ENCODE measurements around the gene BLOC1S5.

Gene BLOC1S5, protein sequence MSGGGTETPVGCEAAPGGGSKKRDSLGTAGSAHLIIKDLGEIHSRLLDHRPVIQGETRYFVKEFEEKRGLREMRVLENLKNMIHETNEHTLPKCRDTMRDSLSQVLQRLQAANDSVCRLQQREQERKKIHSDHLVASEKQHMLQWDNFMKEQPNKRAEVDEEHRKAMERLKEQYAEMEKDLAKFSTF
- total RNA-seq: 14.3 reads per million, percentile 39 among the genes with 10 or more reads in this experiment

DNA sequence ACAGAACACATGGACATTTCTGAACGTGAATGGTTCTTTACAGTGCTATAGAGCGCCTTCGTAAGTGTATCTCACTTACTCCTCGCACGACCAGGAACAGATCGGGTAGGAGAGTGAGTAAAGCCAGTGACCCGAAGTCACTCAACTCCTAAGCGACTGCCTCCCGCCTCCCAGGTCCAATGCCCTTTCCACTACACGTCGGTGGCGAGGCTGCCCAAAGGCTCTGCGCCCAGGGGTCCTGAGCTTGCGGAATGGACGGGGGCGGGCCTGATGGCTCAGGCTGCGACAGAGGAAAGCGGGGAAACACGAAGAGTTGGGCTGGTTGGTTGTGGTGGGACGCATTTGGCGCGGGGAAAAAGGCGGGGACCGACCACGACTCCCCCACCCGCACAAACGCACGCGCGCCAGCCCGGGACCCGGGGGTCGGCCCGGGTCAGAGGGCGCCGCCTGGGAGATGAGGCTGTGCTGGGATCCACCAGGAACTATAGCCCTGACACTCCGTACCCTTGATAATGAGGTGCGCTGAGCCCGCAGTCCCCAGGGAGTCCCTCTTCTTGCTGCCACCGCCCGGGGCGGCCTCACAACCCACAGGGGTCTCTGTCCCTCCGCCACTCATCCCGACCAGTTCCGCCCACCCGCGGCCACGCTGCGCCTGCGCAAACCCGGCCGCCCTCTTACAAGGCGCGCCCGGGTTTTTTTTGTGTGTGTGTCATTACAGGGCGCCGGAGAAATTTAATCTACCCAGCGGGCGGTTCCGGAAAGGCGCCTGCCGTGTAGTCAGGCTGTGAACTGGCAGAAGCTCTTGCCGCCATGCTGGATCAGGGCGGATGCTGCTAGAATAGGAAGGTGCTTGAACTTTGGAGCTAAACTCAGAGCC is at the start of gene BLOC1S5:
TSS of gene BLOC1S5 (minus strand) at position 629 of the 877 bp plus-strand sequence. CDS start at position 616, 13 bp downstream.
- peak; percentile 97 for DNase-seq

DNA sequence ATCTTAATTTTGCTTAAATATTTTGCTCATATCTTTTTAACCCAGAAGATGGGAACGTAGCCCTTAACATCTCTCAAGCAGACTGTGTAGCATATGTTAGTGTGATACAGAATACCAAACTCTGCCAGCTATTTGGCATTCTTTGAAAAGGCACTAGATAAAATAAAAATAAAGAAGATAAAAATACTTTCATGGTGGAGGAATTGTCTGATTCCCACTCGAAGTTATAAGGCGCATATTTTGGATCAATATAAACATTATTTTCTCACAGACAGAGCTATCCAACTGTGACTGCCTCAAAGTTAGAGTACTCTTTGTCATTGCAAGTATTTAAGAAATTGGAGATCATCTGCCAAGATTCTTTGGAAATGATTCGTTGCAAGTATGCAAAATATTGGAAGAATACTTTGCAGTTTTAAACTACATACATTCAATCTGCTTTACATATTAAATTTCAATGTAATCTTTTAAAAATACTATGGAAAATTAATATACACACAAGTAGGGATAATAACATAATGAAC is 49.0 kb upstream of the BLOC1S5 start:
- DNase-seq: no peak

DNA sequence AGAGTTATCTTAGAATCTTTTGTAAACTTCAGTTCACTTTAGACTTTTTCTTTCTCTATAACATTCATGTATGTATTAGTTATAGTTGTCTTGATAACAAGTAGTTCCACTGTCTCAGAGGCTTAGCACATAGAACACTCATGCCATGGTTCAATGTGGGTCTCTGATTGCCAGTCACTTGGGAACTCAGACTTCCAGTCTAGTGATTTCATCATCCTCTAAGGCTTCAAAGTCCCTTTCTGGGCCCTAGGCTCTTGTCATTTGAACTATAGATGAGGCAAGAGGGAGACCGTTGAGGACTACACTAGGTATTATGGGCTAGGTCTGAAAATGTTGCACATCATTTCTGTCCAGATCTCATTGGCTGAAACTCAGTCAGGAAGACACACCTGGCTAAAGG is 46.5 kb upstream of the BLOC1S5 start:
- no peak for DNase-seq

DNA sequence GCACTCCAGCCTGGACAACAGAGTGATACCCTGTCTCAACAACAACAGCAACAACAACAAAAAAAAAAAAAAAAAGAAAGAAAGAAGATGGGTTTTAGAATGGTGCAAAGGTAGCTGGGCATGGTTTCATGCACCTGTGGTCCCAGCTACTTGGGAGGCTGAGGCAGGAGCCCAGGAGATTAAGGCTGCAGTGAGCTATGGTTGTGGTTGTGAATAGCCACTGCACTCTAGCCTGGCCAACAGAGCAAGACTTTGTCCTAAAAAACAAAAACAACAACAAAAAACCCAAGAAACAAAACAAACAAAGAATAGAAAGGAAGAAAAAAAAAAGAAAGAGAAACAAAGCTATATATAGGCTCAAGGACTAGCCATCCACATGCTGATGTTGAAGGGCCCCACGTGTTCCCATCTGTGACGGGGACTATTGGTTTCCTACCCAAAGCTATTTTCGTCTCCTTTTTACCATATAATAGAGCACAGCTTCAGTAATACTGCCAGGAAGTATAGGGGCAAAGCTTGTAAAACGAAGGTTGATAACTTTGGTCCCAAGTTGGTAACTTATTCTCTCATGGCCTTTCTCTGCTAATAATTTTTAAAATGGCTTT is 46.0 kb upstream of the BLOC1S5 start:
- DNase-seq: no peak

DNA sequence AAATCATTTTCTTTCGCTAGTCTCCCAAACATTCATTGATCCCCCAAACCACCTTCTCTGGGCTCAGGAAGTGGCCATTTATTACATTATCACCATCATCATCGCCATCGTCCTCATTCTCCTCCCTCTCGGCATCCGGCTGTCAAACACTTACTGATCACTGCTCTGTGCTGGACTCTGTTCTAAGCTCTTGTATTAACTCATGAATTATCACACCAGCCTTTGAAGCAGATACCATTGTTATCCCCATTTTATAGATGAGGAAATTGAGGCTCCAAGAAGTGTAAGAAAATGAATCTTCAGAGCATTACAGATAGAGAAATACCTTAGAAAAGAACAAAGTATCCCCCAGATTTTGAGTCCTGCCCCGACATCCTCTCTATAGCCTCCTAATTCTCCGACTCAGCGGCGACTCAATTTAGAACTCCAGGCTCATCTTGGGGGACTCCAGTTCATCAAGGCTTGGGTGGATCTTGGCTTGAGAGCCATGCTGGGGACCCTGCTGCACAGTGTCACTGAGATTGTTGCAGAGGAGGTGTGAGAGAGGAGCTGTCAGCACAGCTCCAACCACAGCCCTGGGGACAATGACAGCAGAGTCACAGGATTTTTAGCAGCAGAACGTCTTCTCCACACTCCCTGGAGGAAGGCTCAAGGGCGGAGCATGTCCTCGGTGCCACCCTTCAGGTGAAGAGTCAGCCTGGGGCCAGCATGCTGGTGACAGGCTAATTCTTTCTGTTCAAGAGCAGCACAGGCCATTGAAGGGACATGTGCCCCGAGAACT is 44.8 kb upstream of the BLOC1S5 start:
- no peak for DNase-seq

DNA sequence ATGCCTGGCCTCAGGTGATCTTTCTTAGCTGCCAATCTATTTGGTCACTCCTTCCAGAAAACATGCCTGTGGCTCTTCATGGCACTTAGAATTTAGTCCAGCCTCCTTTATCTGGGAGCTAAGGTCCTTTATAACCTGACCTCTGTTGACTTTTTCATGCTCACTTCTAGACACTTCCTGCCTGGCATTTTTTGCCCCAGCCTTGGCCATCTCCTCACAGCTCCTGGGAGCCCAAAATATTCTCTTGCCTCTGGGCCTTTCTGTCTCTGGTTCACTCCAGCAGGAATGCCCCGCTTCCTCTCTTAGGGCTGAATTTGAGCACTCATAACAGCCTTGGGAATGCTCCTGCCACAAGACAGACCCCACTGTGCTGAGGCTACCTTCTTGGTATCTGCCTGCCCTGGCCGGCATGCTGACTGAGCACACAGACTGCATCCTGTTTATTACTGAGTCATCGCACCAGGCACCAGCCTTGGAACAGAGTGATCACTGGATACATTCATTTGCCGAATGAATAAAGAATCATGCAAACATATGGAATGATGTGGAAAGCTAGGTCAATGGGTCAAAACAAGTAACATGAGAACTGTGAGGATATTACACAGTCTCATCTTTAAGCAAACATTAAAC is 44.0 kb upstream of the BLOC1S5 start:
- DNase-seq: no peak

DNA sequence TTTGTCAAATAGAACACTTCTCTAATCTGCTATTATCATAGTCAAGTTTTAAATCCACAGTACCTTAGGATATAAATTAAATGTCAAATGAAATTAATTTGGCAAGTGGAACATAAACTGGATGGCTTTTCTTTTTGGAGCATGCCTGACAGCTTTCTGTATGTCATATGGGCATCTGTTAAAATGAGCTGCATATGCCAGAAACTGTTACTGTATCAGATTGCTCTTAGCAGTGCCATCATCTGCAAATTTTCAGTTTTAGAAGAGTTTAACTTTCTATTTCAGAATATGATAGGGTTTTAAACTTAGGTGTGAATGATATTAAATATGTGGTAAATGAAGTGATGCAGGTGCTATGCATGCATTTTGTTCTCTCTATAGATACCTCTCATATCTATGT is 41.6 kb upstream of the BLOC1S5 start:
- no peak for DNase-seq

DNA sequence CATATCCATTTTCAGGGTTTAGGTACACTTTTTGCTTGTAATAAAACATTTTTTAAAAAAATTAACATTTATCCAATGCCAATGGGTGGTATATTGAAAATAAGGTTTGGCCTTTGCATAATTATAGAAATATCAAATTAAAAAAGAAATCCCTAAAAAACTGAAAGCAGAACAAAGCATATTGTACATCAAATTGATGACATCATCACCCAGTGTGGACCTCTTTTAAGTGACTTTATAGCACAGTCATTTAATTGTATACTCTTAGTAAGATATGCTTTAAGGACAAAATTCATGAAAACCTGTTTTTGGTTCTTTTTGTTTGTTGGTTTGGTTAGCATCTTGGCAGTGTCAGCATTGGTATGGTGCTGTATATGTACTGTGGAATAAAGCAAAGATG is 39.5 kb upstream of the BLOC1S5 start:
- no peak for DNase-seq

DNA sequence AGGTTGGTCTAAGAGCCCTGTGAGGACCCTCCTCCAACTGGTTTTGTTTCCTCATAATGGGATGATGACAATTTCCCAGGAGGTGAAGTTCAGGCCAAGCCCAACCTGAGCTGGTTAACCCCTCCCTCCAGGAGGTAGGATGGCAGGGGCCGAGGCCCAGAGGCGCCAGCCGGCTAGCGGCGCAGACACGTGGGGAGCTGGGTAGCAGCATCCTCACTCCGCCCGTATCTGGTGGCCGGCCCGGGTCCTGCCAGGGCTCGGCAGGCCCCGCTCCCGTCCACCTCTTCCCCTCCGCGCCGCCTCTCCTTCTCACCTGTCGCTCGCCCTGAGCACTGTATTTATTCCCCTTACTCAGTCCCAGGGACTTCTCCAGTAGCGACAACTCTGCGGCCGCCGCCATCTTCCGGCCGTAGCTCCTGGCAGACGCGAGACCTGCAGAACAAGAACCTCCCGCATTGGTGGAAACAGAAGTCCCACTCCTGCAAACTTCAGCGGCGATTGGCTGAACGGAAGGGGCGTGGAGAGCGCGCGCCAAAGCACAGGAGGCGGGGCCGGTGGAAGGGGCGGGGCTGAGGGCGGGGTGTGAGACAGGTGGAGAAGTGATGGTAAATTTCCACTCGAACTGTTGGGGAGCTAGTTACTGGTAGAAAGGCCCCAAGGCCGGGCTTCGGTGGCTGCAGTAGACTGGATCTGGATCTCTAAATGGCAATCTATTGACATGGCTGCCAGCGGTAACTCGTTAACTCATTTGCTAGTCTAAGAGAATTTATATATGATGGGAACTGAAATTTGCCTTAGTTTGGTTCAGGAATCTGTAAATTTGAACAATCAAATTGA is 38.2 kb upstream of the BLOC1S5 start, which contains the start of gene EEF1E1:
TSS of gene EEF1E1 (minus strand) at position 427 of the 837 bp plus-strand sequence. CDS start at position 400, 27 bp downstream.
- DNase-seq: peak; percentile 94

DNA sequence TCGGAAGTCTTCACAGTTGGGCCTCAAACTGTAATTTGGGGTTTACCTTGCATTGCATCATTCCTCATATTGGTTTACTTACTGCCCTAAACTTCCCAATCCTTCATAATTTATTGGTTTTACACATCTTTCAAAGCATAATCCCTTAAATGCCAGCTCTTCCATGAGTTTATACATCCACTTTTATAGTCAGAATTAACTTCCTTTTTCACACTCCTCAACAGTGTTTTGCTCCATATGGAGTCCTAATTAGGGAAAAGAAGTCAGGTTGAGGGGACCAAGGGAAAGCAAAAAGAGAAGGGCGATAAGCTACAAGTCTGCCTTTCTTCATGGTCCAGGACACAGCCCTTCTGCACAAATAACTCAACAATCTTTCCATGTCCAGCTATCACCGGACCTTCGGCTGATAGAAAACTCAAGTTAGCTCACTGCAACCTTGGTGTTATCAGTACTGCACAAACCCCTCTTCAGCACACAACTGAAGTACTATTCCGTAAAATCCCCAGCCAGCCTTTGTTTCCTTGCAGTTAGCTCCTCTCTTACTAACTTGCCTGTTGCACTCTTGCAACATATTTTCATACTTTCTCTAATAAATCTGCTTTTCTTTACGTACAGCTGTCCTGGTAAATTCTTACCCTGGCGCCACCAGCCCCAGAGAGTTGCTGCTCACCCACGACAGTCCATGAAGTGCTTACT is 36.1 kb upstream of the BLOC1S5 start:
- no peak for DNase-seq

DNA sequence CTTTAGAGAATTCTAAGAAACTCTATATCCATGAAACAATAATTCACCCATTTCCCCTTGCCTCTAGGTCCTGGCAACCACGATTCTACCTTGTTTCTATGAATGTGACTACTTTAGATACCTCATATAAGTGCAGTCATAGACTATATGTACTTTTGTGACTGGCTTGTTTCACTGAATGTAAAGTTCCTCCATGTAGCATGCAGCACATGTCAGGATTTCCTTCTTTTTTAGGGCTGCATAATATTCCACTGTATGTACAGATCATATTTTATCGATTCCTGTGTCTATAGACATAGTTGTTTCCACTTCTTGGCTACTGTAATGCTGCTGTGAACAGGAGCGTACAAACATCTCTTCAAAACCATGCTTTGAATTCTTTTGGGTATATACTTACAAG is 26.5 kb upstream of the BLOC1S5 start:
- DNase-seq: no peak

DNA sequence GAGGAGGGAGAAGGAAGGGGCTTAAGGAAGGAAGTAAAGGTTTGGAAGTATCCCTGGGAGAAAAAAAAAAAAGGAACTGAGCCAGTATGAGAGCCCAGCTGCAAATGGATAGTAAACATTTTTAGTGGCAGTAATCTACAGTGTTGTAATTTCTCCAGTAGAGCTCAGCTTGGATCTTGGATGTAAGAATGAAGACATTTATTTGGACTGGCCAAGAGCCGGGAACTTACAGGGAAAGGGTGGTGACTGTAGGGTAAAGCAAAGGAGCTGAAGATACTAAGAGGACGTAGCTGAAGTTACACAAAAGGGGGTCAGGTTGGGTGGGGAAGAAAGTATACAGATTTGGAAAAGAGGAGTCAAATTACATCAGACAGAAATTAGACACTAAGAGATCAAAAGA is 24.7 kb upstream of the BLOC1S5 start:
- DNase-seq: no peak

DNA sequence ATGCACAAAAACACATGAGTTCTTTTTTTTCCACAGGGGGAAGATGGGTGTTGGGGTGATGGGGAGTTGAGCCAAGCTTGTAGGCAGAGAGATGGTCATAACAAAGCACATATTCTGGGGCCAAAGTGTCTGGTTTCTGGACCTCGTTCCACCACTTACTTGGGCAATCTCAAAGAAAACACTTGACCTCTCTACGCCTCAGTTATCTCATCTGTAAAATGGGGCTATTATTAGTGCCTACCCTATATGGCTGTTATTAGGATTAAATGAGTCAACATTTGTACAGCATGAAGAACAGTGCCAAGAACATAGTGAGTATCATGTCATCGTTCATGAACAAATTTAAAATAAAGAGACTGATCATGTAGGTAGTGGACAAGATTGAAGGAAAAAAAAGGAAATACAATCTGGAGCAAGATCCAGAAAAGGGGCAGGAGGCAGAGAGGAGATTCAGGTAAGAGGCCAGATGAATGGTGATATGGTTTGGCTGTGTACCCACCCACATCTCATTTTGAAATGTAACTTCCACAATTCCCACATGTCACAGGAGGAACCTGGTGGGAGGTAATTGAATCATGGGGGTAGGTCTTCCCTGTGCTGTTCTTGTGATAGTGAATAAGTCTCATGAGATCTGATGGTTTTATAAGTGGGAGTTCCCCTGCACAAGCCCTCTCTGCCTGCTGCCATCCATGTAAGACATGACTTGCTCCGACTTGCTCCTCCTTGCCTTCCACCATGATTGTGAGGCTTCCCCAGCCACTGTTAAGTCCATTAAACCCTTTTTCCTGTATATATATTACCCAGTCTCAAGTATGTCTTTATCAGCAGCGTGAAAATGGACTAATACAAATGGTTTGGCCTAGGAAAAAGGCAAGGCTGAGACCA is 23.9 kb upstream of the BLOC1S5 start:
- DNase-seq: no peak

DNA sequence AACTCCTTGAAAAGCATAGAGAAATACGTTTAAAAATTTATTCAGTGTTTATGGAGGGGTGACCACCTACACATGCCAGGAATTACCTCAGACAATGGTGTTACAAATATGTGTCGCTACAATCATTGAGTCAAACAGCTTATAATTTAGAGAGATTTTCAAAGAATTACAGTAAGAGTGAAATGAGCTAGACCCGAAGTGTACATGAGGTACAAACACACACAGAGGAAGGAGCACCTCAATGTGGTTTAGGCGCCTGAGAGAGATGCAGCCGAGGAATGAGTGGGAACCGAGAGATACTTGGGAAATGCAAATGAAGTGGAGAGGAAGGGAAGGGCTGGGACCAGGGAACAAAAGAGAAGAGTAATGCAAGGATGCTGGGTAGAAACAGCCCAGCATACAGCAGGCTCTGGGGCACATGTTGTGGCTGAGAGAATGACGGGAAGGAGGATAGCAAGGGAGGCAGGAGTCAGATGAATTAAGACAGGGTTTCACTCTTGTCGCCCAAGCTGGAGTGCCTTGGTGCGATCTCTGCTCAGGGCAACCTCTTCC is 22.6 kb upstream of the BLOC1S5 start:
- DNase-seq: no peak

DNA sequence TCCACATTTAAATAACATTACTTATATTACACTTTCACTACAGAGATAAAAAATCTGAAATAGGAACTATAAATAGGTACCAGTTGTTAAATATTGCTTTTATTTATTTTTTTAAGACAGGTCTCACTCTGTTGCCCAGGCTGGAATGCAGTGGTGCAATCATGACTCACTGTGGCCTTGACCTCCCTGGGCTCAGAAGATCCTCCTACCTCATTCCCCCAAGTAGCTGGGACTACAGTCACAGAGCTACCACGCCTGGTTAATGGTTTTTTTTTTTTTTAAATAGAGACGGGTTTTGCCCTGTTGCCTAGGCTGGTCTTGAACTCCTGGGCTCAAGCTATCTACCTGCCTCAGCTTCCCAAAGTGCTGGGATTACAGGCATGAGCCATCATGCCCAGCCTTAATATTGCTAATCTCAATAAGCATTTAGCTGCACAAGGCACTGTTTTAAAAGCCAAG is 20.9 kb upstream of the BLOC1S5 start:
- no peak for DNase-seq

DNA sequence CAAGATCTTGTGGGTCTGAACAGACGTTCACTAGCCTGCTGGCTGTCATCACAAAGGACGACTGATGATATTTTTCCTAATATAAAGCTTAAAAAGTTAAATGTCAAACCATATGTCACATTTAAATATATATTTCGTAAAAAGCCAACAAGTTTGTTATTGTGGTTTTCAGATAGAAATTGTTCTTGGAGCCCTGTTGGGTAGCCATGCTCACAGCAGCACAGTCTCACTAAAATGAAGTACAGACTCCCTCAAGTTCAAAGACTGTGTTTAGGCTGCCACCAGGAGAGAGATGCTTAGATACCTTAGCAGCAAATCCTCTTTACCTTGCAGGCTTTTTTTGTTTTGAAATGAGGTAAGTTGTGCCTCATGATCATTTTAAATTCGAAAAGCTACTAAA is 20.4 kb upstream of the BLOC1S5 start:
- DNase-seq: no peak

DNA sequence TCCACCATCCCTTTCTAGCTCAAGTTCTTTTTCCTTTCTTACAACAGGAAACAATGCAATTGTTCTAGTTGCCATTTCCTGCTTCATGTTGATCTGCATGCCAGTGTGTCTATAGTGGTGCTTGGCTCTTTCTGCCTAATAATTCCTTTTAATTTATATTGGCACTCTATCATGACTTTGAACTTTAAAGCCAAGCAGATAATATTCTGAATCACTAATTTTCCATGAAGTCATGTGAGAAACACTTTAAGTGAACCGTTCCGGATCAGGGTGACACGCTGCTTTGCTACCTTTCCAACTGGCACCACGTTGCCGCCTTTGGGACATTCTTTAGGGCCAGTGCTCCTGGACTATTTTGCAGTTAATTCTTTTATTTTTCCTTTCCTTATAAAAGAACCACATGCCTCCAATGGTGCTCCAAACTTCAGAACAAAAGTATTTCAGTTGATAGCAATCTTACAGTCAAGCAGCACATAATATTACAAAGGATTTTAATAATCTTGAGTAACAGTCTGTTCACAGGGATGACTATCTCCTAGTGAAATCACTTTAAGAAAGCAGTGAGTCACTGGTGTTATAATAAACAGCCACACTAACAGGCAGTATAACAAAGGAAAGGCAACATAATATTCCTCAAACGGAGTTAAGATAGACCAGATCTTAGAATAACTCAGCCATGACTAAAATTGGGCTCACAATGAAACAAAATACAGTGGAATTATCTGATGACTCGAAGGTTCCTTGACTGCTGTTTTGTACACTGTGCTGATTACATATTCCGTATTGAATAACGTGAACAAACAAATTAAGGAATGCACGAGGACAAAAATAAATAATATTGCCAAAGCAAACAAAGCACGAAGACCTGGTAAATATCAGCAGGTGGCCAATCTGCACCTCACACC is 19.0 kb upstream of the BLOC1S5 start:
- no peak for DNase-seq

DNA sequence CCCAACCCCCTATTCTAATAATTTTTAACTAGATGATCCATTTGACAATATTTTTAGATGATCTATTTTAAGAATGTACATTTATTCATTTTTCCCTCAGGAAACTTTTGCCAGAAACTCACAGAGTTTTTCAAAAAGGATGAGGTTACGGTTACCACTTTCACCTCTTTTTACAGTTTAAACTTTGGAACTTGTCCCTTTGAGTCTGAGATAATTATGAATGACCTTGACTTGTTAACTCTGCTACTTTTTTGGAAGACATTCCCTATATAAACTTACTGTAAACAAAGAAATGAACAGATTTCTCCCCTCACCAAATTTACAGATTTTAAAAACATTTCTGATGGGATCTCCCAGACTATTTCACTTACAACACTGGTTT is 18.4 kb upstream of the BLOC1S5 start:
- DNase-seq: no peak
